ENCODE measurements around the gene POU6F2.

Gene POU6F2

DNA sequence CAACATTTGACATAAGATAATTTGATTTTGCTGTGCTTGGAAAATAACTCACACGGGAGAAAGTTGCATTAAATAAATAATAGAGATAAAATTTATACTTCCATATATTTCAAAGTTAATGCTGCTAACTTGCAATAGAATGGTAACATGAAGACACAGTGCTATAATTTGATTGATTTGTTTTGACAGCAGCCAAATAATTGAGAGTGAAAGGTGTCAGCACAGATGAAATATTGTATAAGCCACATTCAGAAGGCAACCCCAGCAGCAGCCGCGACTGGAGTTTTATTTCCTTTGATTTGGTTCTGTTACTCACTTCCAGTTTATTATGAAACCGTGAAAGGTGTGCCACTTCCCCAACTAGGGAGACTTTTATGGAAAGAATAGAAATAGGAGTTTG lies 242.2 kb downstream of the POU6F2 start:
- DNase-seq (ENCODE audit: low read depth) = no peak
- no peak overlapping the region for H3K4me3 ChIP-seq (ENCODE audit: low read depth, low read length)
- TF ChIP-seq, protein P1, sequence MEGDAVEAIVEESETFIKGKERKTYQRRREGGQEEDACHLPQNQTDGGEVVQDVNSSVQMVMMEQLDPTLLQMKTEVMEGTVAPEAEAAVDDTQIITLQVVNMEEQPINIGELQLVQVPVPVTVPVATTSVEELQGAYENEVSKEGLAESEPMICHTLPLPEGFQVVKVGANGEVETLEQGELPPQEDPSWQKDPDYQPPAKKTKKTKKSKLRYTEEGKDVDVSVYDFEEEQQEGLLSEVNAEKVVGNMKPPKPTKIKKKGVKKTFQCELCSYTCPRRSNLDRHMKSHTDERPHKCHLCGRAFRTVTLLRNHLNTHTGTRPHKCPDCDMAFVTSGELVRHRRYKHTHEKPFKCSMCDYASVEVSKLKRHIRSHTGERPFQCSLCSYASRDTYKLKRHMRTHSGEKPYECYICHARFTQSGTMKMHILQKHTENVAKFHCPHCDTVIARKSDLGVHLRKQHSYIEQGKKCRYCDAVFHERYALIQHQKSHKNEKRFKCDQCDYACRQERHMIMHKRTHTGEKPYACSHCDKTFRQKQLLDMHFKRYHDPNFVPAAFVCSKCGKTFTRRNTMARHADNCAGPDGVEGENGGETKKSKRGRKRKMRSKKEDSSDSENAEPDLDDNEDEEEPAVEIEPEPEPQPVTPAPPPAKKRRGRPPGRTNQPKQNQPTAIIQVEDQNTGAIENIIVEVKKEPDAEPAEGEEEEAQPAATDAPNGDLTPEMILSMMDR (IDR thresholded peaks at IDR 0.05; ENCODE audit: low read depth, low read length, missing control alignments) = no peak

DNA sequence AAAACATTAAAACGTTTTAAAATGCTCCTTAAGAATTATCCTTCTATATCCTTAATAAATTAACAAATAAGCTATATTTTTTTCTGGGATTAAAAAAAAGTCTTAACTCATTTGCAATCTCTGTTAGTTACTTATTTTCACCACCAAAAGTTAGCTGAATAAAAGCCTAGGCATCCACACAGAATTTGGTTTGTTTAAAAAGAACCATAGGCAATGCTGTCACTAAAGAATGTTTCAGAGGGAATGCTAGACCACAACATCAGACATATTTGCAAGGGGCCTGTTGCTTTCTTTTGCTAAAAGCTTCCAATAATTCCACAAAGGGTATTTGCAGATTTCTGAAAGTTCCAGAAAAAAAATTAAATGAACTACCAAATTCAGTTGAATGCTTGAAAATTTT lies 244.2 kb downstream of the POU6F2 start:
- DNase-seq (ENCODE audit: low read depth) = no peak
- TF ChIP-seq, protein P1 (IDR thresholded peaks at IDR 0.05; ENCODE audit: low read depth, low read length, missing control alignments) = no peak
- H3K4me3 ChIP-seq (ENCODE audit: low read depth, low read length) = no peak overlapping the region

DNA sequence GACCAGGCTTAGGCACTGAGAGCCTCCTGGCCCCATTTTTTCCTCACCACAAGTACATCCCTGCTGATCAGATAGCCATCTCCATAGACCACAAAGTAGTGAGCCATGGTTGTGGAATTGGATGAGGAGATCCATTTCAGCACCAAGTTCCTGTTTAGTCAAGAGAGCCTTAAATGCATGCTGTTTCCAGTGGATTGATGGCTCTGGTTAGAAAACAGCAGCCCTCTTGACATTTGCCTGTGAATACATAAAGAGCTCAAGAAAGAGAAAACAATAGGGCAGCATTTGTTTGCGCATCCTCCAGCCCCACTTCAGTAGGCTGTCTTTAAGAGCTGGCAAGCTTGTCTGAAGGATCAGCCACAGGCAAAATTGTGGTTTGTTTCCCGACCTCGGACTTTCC lies 251.2 kb downstream of the POU6F2 start:
- DNase-seq (ENCODE audit: low read depth) = no peak
- TF ChIP-seq, protein P1 (IDR thresholded peaks at IDR 0.05; ENCODE audit: low read depth, low read length, missing control alignments) = no peak
- no peak overlapping the region for H3K4me3 ChIP-seq (ENCODE audit: low read depth, low read length)

DNA sequence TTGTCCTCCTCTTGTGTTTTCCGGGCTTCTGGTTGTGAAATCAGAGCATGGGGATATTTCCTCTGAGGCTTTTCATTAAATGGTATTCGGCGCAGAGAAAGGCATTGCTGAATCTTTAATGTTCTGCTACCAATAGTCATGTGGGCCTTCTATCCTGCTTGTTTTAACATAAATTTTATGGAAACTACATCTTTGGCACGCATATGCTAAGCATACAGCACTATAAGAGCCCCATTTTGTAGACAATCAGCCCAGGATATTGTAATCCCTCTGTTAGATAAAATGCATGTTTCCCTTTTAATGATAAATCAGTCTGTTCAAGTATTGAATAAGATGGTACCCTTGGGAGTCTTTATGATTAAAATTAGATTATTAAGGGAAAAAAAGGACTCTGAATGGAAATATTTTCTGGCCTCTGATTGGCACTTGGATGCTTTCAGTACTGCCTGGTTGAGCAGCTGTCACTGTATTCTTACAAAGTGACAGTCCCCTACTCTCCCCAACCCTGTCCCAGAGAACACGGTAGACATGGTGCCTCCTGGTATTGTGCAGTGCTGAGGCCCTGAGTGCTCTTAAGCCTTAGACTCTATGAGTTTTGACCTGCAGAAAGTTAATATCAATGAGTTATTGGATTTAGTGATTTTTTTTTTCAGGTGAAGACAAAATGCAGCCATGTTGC lies 256.3 kb downstream of the POU6F2 start:
- TF ChIP-seq, protein P1 (IDR thresholded peaks at IDR 0.05; ENCODE audit: low read depth, low read length, missing control alignments) = no peak
- DNase-seq (ENCODE audit: low read depth) = no peak
- no peak overlapping the region for H3K4me3 ChIP-seq (ENCODE audit: low read depth, low read length)

DNA sequence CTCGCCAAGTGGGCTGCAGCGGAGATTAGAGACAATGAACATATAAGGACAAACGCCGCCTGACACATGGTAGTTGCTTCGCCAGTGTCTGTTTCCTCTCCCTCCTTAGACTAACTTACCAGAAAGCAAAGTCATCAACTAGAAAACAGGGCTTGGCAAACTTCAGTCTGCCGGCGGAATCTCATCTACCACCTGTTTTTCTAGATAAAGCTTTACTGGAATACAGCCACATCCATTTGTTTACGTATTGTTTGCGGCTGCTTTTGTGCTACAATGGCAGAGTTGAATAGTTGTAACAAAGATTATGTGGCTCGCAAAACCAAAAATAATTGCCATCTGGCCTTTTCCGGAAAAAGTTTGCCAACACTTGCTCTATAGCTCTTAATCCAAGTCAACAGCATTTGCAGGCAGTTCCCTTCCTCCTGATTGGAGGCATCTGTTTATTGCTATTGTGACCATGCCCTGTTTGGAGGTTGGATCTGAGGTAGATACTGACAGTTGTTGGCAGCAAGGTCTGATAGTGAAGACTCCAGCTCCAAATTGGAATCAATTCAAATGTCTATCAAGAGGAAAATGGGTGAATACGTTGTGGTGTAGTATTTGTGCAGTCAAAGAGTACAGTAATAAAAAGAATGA lies 260.6 kb downstream of the POU6F2 start:
- H3K4me3 ChIP-seq (ENCODE audit: low read depth, low read length) = no peak overlapping the region
- DNase-seq (ENCODE audit: low read depth) = no peak
- TF ChIP-seq, protein P1 (IDR thresholded peaks at IDR 0.05; ENCODE audit: low read depth, low read length, missing control alignments) = no peak

GRCh38 chr7:39240864-39241263 lies 263.2 kb downstream of the POU6F2 start:
- no peak for DNase-seq (ENCODE audit: low read depth)
- no peak overlapping the region for H3K4me3 ChIP-seq (ENCODE audit: low read depth, low read length)
- TF ChIP-seq, protein P1 (IDR thresholded peaks at IDR 0.05; ENCODE audit: low read depth, low read length, missing control alignments) = no peak

- TF ChIP-seq, protein P1 (IDR thresholded peaks at IDR 0.05; ENCODE audit: low read depth, low read length, missing control alignments) = no peak
- H3K4me3 ChIP-seq (ENCODE audit: low read depth, low read length) = no peak overlapping the region
- no peak for DNase-seq (ENCODE audit: low read depth)
Measured at GRCh38 chr7:39247576-39247975, 269.9 kb downstream of the POU6F2 start.
